ENCODE measurements around the gene NSRP1.
"Not testable (repeated sequence)": the region's sequence is repeated elsewhere in the genome, so short reads cannot be mapped to it uniquely, and the experiment has no call there.

NSRP1 gene

DNA sequence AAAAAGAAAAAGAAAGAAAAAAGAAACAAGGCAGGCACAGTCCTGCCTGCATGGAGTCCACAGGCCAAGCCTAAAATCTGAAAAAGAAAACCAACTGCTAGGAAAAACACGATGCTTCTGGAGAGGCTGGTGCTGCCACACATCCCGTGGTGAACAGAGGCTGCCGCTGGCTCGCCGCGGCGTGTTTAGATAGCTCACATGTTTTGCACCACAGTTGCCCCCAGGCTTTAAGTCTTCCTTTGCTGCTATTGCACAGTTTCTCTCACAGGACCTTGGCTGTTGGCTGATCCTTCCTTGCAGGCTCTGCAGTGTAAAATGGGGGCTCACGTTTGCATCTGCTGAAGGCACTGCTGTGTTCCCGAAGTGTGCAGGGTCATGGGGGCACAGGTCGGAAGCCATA is 110.3 kb downstream of the NSRP1 start:
- TF ChIP-seq, protein P1, sequence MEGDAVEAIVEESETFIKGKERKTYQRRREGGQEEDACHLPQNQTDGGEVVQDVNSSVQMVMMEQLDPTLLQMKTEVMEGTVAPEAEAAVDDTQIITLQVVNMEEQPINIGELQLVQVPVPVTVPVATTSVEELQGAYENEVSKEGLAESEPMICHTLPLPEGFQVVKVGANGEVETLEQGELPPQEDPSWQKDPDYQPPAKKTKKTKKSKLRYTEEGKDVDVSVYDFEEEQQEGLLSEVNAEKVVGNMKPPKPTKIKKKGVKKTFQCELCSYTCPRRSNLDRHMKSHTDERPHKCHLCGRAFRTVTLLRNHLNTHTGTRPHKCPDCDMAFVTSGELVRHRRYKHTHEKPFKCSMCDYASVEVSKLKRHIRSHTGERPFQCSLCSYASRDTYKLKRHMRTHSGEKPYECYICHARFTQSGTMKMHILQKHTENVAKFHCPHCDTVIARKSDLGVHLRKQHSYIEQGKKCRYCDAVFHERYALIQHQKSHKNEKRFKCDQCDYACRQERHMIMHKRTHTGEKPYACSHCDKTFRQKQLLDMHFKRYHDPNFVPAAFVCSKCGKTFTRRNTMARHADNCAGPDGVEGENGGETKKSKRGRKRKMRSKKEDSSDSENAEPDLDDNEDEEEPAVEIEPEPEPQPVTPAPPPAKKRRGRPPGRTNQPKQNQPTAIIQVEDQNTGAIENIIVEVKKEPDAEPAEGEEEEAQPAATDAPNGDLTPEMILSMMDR (IDR thresholded peaks at IDR 0.05; ENCODE audit: borderline replicate concordance, insufficient read depth, low read depth, low read length) = no peak
- no peak overlapping the region for H3K4me3 ChIP-seq (ENCODE audit: low read depth, low read length)

DNA sequence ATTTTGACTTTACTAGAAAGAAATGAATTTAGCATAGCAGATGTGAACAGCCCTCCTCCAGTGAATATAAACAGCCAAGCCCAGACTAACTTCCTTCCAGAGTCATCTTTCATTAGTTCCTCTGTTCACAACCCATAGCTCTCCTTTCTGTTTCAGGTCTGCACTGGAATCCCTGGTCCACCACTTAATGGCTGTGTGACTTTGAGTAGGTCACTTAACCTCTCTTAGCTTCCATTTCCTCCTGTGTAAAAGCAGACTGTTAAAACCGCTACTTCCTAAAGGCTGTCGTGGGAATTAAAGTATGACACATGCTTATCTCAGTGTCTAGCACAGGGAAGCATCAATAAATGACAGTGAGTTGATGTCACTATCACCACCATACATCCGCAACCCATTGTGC is 111.4 kb downstream of the NSRP1 start:
- TF ChIP-seq, protein P1 (IDR thresholded peaks at IDR 0.05; ENCODE audit: borderline replicate concordance, insufficient read depth, low read depth, low read length) = no peak
- H3K4me3 ChIP-seq (ENCODE audit: low read depth, low read length) = no peak overlapping the region

DNA sequence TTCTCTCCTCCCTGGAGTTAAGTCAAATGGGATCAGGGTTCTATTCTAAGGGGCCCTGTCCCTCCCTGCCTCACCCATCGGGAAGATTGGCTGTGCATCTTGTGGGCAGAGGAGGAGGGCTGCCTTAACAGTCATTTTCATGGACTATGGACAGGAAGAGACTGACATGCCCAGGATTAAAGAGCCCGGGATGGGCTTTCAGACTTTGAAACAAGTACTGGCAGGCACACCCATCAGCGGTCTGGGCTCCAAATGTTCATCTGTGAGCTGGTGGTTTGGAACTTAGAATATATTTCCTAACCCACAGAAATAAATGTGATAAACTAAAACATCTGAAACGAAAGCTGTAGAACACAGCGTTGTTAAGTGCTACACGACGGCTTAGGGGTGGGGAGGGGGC is 112.4 kb downstream of the NSRP1 start:
- TF ChIP-seq, protein P1 (IDR thresholded peaks at IDR 0.05; ENCODE audit: borderline replicate concordance, insufficient read depth, low read depth, low read length) = no peak
- H3K4me3 ChIP-seq (ENCODE audit: low read depth, low read length) = no peak overlapping the region

DNA sequence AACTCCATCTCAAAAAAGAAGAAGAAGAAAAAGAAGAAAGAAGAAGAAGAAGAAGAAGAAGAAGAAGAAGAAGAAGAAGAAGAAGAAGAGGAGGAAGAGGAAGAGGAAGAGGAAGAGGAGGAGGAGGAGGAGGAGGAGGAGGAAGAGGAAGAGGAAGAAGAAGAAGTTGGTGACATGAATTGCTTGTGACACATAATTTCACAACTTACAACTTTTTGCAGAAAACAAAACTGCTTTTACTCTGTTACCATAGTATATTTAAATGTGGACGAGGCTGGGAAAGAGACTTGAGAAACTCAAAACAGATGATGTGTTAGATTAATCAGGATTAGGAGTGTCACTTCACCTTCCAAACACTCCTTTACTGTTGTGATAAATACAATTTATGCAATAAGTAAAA is 113.4 kb downstream of the NSRP1 start:
- not testable (repeated sequence) for H3K4me3 ChIP-seq (ENCODE audit: low read depth, low read length)

DNA sequence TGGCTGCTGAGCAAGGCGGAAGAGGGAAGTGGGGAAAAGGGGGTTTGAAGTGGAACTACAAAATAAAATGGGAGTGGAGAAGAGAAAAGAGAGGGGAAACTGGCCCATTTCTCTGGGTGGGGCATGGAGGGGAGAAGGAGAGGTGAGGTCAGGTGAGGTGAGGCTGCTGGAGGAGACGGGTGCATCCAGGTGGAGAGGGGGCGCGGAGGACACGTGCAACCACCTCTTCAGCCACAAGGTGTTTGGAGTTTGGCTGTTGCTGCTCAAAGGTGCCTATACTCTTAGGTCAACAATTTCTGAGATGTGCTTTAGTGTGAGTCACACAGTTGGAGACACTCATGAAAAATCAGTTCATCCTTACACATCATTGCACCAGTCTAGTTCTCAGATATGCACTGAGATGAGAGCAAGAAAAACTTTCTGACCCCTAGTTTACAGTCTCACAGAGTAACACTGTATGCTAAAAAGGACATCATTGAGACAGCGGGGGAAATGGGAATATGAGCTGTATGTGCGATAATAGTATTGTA is 114.0 kb downstream of the NSRP1 start:
- TF ChIP-seq, protein P1 (IDR thresholded peaks at IDR 0.05; ENCODE audit: borderline replicate concordance, insufficient read depth, low read depth, low read length) = no peak
- H3K4me3 ChIP-seq (ENCODE audit: low read depth, low read length) = no peak overlapping the region

DNA sequence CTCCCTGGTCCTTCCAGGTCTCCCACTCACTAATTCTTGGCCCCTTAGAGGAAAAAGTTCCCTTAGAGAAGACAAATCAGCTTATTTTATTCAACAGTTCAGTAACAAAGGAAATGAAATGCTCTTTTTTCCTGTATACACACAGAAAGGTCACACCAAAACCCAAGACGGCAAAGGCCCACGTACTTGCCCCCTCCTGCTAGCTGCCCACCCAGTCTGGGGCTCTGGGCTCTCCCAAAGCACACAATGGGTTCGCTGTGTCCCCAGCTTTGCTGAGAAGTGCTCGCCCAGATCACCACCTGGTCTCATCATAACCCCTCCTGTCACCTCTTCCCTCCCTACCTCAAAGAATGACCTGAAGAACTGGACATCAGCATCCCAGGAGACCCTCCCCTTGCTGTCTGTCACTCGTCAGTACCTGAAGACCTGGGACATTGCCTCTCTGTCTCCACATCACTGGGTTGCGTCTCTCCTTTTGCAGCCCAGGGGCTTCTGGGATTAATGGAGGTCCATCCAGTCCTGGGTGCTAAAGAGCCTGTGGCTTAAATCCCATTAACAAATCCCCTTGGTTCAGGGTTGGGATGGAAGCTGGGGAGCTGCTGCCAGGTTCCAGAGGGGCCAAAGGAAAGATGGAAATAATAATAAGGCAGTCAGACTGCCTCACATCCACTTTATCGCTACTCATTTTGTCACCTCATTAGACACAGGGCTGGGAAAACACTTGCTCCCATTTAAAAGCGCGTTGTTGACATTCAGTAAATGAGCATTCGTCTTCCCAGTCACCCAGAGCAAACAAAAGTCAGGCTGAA is 115.6 kb downstream of the NSRP1 start:
- TF ChIP-seq, protein P1 (IDR thresholded peaks at IDR 0.05; ENCODE audit: borderline replicate concordance, insufficient read depth, low read depth, low read length) = no peak
- H3K4me3 ChIP-seq (ENCODE audit: low read depth, low read length) = no peak overlapping the region

DNA sequence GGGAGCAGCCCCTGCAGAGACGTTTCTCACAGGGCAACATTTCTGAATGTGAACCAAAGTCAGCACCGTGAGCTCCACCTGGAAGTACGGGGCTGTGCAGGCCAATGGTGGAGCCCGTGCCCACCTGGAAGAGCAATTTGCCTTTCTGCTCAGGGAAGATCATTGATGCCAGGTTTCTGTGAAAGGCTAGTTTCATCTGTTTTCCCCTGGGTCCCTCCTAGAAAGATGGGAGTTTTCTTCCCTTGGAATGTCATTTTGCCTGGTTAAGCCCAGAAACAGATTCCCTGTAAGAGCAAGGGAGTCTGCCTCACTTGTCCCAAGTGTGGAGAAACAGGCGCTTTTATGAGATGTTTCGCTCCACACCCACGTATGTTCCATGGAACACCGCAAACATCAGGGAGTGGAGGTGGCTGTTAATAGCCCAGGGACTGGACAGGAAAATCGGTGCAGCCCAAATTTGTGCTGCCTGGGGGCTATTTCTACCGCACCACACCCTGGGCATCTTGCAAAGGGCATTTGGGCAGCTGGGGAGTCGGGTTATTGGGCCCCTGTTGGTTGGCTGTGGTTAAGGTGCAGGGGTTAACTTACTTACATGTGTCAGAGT is 116.3 kb downstream of the NSRP1 start:
- H3K4me3 ChIP-seq (ENCODE audit: low read depth, low read length) = no peak overlapping the region
- TF ChIP-seq, protein P1 (IDR thresholded peaks at IDR 0.05; ENCODE audit: borderline replicate concordance, insufficient read depth, low read depth, low read length) = no peak

Data from GM12875 (cell line).